ENCODE data around the gene S100A12.

S100A12 gene

DNA sequence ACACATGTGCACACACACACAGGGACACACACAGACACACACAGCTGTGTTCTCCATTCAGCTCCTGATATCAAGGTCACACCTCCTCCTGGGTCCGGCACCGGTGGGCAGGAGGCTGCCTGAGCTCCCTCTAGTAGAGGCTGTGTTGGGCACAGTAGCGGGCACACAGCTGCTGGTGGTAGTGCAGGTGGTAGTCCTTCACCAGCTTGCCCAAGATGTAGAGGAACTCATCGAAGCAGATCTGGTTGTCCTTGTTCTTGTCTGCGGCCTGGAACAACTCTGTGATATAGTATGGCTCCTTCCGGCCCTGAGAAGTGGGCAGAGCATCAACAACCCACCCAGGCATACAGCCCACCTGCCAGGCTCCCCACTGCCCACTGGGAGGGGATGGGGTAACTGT, 21.0 kb upstream of the S100A12 start:
- no peak for DNase-seq

DNA sequence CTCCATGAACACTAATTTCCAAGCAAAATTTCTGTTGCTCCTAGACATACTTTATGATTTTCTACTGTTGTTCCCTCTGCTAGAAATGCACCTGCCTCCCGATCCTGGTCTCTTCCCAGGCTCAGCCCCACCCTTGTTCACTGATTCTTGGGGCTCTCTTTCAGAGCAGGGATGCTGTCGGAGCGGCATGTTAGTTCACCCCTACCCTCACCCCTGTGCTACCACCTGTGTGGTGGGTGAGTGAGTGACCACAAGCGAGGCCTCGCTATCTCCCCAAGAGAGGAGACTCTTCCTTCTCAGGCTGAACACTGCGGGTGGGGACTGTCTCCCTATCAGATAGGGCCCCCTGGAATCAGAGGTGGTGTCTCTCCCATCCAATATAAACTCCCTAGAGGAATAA, 20.4 kb upstream of the S100A12 start:
- DNase-seq = no peak

DNA sequence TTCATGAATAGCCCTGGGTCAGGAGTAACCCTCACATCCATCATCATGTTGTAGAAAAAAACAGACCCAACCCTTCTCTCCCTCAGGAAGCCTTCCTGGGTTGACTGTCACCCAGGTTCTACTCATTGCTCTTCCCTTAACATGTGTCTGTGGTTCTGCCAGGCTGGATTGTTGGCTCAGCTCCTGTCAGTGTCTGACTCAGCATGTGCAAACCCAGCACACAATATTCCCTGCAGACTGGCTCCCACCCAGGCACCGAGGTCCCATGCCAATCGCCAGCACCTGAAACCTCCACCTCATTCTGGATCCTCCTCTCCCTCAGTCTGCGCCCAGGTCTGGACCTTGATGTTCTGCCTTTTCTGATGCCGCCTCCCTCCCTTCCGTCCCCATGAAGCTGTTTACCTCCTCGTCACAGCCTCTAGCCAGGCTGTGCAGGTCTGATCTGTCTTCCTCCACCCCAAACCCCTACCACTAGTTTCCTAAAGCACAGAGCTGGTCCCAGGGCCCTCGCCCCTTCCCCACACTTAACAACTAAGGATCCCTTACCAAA, 19.8 kb upstream of the S100A12 start:
- no peak for DNase-seq

DNA sequence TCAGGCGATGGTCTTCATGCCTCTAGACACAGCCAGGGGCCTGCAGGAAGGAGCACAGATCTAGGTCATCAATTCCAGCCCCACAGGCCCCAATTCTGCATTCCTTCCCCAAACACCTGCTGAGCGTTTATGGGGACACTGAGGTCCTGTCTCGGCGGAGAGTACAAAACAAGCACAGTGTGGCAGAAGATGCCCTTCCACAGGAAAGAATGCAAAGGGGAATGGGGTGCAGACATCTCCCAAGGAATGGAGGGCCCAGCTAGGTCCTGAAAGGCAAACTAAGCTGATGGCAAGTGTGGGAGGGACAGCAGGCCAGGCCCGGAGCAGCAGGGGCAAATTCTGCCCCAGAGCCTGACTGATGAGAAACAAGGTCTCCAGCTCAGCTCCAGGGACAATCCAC, 19.0 kb upstream of the S100A12 start:
- no peak for DNase-seq

DNA sequence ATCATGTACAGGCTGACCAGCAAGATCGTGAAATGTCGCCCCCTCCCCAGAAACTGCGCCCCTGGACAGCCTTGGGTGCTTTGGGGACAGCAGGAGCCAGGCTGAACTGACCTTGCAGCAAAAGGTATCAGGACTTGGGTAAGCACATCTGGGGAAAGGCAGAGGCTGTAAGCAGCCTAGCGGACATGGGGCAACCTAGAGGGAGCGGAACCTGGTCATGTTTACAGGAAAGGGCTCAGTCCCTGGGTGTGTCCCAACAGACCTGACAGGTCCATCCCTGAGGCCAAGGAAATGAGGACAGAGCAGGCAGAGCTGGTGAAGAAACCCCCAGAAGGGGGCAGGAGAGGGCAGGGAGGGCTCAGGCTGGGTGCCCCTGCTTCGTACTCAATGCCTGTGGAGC, 18.5 kb upstream of the S100A12 start:
- no peak for DNase-seq

DNA sequence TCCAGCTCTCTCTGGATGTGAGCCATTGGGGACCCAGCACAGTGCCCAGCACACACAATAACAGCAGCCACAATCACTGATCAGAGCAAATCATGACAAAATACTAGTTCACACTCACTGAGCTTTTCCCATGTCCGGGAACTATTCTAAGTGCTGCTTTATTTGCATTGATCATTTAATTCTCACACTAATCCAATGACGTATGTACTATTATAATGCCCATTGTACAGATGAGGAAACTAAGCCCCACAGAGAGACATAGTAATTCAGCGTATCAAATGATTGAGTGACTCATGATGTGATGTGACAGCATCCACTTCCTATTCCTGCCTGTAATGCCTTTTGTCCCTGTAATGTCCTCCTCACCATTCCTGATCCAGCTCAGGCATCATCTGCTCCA, 17.4 kb upstream of the S100A12 start:
- DNase-seq = no peak

DNA sequence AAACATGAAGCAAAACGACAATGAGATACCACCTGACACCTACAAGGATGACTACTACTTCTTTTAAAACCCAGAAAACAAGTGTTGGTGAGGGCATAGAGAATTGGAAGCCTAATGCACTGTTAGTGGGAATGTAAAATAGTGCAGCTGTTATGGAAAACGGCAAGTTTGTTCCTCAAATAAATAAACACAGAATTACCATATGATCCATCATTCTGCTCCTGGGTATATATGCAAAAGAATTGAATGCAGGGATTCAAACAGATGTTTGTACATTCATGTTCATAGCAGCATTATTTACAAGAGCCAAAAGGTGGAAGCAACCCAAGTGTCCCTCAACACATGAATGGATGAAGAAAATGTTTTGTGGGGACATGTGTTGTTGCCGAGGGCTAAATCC, 16.8 kb upstream of the S100A12 start:
- no peak for DNase-seq

DNA sequence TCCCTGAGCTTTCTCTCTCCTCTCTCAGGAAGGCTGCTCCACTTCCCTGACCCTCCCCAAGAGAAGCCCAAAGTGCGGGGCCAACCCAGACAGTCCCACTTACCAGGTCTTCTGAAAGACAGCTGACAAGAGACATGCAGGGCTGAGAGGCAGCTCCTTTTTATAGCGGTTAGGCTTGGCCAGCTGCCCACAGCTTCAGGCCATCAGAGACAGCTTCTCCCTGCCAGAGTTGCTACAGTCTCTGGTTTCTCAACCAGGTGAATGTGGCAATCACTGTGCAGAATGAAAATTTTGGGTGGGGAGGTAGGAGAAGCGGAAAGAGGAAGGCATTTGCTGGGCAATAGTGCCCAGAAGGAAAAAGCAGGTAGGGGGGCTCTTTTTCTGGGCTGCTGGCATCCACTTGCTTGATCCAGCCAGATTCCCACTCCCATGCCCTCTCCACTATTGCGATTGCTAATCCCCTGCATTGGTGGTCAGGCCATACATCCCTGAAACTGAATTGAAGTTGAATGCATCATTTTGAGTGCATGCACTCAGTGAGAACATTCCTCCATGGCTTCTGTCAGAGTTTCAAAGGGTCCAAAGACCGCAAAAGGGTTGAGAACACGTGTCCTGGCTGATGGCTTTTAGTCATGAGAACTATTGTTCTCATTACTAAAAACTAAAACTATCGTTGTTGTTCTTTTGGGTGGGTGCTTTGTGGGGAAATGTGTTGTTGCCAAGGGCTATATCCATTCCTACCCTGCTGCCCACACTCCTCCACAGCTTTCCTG, 15.7 kb upstream of the S100A12 start, which contains the start of gene S100A8:
Gene S100A8, minus strand, starts transcription at position 136 of the 773 bp plus-strand sequence. CDS start 538 bp downstream, outside the sequence.
- DNase-seq = peak; percentile 51

DNA sequence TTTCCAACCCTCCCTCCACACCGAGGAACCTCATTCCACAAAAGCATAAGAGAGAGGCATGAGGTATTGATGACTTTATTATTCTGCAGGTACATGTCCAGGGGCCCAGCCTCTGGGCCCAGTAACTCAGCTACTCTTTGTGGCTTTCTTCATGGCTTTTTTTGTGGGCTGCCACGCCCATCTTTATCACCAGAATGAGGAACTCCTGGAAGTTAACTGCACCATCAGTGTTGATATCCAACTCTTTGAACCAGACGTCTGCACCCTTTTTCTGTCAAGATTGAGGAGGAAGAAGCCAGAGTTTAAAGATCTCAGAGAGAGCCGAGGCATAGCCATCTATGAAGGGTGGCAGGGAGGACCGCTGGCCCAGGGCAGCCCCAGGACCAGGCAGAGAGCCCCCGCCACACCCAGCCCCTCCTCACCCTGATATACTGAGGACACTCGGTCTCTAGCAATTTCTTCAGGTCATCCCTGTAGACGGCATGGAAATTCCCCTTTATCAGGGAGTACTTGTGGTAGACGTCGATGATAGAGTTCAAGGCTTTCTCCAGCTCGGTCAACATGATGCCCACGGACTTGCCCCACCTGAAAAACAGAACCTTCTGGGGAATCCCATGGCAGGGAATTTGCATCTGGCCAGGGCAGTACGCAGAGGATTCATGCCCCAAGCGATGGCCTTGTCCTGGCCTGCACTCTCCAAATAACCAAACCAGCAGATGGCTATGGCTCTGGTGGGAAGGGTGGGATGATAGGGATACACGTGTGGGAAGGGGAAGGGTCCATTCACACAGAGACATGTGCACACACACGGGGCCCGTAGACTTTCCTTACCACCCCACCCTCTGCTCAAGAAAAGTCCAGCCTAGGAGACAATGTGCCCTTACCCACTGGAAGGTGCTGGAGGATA, 14.8 kb upstream of the S100A12 start:
- no peak for DNase-seq

DNA sequence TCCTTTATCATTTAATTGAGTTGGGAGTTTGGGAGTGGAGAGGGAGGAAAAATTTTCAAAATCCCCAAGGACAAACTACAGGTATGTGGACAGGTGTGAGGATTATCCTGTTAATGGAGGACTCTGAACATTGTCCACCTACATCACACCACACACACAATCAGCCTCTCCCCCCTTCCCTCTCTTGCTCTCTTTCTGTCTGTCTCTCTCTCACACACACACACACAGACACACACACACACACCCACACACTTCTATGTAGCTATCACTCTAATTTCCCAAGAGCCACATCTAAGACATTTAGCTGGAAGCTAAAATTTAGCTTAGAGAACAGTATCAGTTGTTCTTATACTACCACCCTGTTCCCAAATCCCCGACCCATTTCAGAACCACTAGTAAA, 14.0 kb upstream of the S100A12 start:
- no peak for DNase-seq

DNA sequence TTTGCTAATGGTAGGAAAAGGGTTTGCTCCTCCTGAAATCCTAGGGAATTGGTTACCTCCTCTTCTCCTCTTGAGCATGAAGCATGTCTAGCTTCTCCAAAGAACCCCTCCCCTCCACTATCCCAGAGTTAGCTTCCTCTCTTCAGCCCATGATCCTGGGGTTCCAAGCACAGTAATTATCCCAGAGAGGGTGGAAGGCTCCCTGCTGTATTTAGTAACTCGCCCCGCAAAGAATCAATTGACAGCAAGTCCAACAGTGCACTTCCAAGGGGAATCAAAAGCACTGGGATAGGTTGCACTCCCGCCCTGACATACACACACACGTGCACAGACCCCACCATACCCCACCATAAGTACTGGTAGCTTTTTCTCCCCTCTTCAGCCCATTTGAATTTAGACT, 12.4 kb upstream of the S100A12 start:
- DNase-seq = no peak

DNA sequence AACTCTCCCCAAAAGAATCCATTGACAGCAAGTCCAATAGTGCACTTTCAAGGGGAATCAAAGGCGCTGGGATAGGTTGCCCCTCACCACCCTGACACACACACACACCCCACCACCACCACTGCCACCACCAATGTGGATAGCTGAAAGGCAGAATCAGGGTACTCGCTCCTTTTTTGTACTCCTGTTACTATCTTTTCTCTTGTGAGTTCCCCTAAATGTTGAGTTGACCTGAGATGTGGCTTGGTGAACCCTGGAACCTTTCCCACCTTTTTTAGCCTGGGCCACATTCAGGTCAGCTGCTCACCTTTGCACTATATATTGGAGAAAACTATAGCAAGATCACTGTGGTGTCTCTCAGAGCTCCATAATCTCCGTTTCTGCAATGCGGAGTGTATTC, 11.6 kb upstream of the S100A12 start:
- DNase-seq = no peak

DNA sequence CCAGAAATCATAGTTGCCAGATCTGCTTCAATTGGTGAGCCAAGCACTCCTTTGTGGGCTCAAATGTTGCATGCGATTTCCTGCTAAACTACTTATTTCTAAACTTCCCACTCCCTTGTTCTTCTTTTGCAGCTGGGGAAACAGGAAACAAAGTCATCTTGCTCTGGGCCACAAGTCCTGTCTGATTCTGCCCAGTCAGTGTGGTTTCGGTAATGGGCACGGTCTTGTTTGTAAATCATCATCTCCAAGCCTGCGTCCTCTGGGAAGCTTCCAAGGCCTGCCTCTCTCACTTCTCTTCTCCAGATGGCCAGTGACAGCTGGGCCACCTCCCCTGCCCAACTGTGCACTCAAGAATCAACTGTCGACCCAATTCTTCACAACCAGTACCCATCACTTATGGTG, 11.1 kb upstream of the S100A12 start:
- peak; percentile 48 for DNase-seq

DNA sequence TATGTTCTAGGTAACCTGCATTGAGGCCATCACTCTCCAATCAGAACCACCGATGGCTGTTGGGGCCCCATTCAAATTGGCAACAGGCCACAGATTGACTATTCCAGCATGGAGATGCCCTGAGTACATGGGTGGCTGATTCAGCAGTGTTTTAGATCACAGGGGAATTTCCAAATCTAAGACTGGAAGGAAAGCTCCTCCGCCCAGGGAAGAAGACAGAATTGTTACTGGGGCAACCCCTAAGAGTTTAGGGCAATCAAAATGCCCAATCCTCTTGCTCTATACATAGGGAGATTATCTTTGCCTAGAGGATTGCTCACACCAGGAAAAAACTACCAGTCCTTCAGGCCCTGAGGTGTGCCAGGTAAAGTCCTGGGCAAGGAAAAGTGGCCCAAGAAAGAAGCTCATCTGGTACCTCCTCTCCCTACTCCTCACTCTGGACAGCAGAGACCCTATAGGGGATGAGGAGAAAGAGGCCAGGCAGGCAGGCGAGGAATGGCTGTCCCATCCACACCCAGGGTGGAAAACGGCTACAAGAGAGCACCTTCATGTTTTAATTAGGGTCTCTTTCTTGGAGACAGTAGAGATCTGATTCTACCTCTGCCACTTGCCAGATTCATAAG, 9.6 kb upstream of the S100A12 start:
- DNase-seq = no peak

DNA sequence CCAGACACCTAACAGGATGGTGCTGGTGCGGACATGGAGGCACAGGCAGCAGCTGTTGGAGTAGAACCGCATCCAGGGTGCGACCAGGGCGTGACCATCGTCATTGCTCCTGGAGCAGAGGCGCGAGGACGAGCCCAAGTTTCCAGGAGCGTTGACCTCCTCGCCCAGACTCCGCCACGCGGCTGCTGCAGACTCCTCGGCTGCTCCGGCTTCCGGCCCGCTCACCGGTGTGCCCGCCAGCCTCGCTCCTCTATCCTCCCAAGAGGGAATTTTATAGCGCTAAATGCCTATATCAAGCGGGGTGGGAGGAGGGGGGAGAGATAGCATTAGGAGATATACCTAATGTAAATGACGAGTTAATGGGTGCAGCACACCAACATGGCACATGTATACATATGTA, 5.3 kb upstream of the S100A12 start:
- DNase-seq = no peak

DNA sequence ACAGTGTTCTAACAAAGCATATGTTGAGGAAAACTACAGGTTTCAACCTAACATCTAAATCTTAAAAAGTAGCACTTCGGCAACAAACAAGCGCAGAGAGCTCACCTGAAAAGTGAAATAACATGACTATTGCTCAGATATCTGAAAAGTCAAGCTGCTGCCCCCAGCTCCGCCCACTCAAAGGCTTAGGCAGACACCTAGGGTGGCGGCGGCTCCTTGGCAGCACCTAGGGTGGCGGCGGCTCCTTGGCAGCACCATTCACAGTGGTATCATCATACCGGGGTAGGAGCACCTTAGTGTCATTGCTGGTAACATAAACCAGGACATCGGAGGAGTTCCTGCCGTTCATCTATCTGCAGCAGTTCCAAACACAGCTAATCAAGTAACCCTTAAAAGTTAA, 4.2 kb upstream of the S100A12 start:
- DNase-seq = no peak

DNA sequence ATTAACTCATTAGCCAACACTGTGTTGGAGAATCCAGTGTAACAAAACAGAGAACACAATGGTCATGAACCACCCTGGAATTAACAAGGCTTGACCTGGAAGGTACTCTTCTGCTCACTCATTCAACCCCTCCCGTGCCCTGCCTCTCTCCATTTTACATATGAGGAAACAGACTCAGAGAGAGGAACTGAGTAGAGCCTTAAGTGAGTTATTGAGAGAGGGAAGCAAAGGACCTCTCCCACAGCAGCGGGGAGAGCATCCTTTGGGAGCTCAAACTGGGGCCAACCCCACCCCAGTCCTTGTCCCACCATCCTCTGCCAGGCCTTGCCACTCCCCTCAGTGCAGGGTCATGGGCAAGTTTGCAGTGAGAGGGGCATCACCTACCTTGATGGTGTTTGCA, 1.4 kb downstream of the S100A12 start:
- no peak for DNase-seq

DNA sequence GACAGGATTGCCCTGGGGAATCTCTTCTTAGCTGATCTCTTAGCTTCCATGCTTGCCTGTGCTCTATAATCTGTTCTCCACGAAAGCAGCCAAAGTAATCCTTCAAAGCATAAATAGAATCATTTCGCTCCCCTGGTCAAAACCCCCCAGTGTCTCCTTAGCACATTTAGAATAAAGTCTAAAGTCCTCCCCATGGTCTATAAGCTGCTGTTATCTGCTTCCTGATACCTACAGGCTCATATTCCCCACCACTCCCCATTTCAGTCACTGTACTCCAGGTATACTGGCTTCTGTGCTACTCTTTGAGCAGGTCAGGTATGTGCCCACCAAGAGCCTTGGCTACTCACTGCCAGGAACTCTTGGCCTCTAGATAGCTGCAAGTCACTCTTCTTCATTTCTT, 2.9 kb downstream of the S100A12 start:
- DNase-seq = no peak

DNA sequence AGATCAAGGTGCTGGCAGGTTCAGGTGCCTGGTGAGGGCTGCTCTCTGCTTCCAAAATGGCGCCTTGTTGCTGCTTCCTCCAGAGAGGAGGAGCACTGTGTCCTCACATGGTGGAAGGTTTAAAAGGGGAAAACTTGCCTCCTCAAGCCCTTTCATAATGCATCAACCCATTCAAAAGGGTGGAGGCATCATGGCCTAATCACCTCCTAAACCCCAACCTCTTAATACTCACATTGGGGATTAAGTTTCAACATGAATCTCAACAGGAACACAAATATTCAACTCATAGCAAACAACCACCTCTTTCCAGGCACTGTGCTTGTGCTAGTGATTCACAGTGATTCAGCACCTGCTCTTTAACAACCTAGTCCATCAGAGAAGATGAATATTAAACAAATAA, 4.2 kb downstream of the S100A12 start:
- DNase-seq = no peak

DNA sequence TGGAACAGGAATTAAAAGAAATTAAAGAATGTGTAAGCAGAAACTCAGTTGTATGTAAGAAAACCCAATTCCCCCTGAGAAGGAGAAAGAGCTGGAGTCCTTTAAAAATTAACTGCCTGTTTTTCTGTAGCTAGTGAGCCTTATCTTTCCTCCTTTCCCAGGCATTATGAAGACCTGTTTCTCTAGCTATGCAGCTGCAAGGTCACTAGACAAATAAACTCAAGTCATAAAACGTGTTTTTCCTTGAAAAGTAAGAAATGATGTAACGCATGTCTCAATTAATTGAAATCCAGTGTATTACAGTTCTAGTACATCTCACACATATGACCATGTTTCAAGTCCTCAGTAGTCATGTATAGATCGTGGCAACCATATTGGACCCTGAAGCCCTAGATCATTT, 5.3 kb downstream of the S100A12 start:
- no peak for DNase-seq

DNA sequence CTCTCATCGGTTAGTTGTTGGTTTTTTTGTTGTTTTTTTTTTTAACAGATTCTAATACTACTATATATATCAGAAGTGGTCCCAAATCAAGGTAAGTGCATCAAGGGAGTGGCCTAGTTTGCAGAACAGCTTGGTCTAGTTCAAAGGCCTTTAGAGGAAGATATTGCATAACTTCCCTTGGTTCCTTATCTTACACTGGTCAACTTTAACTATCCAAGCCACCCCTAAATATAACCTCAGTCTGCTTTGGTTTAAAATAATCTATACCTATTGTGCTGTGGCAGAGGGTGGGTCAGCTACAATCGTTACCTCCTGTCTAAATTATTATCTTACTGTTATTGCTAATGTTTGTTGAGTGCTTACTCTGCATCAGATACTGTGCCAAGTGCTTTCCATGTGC, 6.9 kb downstream of the S100A12 start:
- DNase-seq = no peak

DNA sequence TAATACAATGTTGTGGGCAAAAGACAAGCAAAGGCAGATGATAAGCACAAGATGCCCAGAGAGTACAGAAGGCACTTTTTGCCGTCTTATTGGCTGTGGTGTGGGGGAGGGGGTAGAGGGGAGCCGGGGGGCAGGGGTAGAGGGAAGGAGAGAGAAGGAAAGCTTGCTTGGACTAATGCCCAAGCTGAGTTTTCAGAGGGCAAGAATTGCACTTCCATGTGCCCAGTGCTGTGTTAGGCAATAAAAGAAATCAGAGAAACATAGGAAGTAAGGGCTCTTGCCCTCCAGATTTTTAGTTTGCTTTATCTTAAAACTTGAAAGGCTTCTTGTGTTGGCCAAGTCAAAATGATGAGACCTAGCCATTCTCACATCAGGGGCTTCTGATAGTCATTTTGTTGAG, 8.3 kb downstream of the S100A12 start:
- no peak for DNase-seq

DNA sequence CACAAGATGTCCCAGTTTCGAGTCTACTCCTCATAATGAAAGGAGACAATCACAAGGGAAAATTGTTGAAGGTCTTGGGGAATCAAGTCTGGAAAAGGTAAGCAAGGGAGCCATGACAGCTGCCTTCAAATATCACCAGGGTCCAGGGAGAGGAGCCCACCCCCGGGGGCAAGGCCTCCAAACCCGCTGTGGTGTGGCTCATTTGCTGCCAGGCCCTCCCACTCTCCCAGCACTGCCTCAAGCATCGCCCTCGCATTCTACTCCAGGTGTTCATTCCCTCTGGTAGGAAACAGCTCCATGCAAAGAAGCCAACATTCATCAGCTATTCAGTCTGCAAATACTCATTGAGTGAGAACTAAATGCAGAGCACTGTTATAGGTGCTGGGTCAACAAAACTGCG, 9.2 kb downstream of the S100A12 start:
- no peak for DNase-seq

DNA sequence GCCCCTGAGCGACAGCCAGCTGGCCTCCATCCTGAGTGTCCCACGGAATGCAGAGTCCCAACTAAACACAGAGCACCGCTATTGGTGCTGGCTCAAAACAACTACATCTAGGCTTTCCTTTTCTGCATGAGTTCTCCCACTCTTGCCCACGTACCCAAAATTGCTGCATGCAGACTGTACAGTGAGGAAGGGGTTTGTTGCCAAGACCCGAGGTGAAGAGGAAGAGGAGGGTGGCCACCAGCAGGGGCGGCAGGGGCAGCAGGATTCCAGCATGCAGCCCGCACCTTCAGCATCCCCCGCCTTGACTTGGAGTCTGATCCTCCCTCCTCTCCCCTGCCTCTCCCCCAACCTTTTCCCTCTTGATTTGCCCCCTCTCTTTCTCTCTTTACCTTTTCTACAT, 9.7 kb downstream of the S100A12 start:
- no peak for DNase-seq
